ENCODE measurements around the gene AMFR. TPM values are rescaled to one million over a fixed set of nuclear protein-coding genes. Genes with fewer than 3 reads are reported as not detected.
A peak's percentile ranks its signal among the peaks of the same experiment; 100 is the strongest.

Gene AMFR
- total RNA-seq, 1 donor from 2014 or later: 66.4 TPM

- Mint-ChIP-seq H3K36me3 (ENCODE audit: low read depth) (peaks cover 17% of the 10 kb centered on the region), H3K27me3 (ENCODE audit: low read depth) (no peaks in the 10 kb centered on the region), H3K9me3 (no peaks in the 10 kb centered on the region), H3K4me3 (no peak overlapping the region), H3K4me1 (no peaks in the 10 kb centered on the region), H3K27ac (ENCODE audit: unreplicated experiment) (no peak overlapping the region)
- no peak for DNase-seq (ENCODE audit: low read depth, low spot score)
- TF ChIP-seq CTCF (conservative IDR thresholded peaks at IDR 0.05): no peak
Observed at GRCh38 chr16:56466344-56466743, 41.0 kb upstream of the AMFR start.

DNA sequence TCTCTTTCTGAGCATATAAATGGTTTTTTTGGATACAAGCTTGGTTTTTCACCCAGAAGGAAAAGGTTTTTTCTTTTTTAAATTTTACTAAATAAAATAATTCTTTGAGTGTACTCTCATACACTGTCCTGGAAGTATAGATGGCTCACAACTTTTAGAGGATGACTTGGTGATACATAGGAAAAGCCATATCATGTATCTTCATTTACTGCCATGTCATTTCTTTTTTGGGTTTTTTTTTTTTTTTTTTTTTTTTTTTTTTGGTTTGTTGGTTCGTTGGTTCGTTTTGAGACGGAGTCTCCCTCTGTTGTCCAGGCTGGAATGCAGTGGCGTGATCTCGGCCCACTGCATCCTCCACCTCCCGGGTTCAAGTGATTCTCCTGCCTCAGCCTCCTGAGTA, 37.8 kb upstream of the AMFR start:
- Mint-ChIP-seq H3K27ac (ENCODE audit: unreplicated experiment) (no peak overlapping the region), H3K27me3 (ENCODE audit: low read depth) (no peaks in the 10 kb centered on the region), H3K4me1 (no peaks in the 10 kb centered on the region), H3K4me3 (no peak overlapping the region), H3K36me3 (ENCODE audit: low read depth) (peaks cover 10% of the 10 kb centered on the region), H3K9me3 (no peaks in the 10 kb centered on the region)
- no peak for TF ChIP-seq CTCF (conservative IDR thresholded peaks at IDR 0.05)
- no peak for DNase-seq (ENCODE audit: low read depth, low spot score)

DNA sequence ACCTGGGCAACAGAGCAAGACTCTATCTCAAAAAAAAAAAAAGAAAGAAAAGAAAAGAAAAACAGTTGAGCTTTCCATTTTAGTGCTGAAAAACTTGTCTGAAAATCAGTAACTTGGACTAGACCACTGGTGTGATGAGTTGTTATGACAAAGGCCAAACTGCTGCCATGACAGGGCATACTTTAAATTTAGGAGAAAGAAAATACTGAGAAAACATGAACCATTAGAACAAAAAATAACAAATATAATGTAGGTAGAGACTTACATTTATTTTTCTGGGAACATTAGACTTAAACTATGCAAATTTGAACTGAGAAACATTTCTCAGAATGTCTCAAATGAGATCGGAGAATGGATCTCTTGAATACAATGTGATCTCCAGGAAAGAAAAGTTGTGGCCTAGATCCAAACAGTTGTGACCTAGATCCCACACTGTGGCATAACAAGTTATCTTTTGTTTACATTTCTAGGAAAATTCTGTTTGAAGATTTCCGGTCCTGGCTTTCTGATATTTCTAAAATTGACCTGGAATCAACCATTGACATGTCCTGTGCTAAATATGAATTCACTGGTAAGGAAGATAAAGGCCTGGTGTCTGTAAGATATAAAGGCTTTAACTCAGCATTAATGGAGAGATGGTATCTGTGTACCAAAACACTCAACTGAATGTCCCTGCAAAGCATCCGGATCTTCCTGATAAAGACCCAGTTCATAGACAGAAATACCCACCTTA, 36.9 kb upstream of the AMFR start:
- TF ChIP-seq CTCF (conservative IDR thresholded peaks at IDR 0.05): no peak
- no peak overlapping the region for H3K4me3 Mint-ChIP-seq
- H3K4me1 Mint-ChIP-seq: no peaks in the 10 kb centered on the region
- no peaks in the 10 kb centered on the region for H3K27me3 Mint-ChIP-seq (ENCODE audit: low read depth)
- H3K36me3 Mint-ChIP-seq (ENCODE audit: low read depth): peaks cover 10% of the 10 kb centered on the region
- no peaks in the 10 kb centered on the region for H3K9me3 Mint-ChIP-seq
- H3K27ac Mint-ChIP-seq (ENCODE audit: unreplicated experiment): no peak overlapping the region
- no peak for DNase-seq (ENCODE audit: low read depth, low spot score)

DNA sequence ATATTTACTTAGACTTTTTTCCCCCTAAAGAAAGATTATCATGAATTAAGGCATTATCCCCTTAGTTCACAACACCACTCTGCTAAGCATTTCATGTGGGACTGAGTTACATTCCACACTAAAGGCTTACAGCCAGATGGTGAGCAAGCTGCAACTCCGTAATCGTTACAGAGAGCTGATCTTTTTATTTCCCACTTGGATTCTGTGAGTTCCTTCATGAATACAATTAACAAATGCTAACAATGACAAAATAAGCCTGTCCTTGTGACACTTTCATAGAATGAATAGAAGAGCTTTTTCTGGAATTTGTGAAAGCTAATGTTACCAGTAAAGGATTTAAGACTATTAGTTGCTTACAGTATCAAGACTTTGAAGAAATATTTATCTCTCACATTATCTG, 34.8 kb upstream of the AMFR start:
- peaks cover 10% of the 10 kb centered on the region for H3K36me3 Mint-ChIP-seq (ENCODE audit: low read depth)
- no peak overlapping the region for H3K27ac Mint-ChIP-seq (ENCODE audit: unreplicated experiment)
- H3K4me3 Mint-ChIP-seq: no peak overlapping the region
- DNase-seq (ENCODE audit: low read depth, low spot score): no peak
- no peaks in the 10 kb centered on the region for H3K9me3 Mint-ChIP-seq
- no peaks in the 10 kb centered on the region for H3K4me1 Mint-ChIP-seq
- no peaks in the 10 kb centered on the region for H3K27me3 Mint-ChIP-seq (ENCODE audit: low read depth)
- no peak for TF ChIP-seq CTCF (conservative IDR thresholded peaks at IDR 0.05)

DNA sequence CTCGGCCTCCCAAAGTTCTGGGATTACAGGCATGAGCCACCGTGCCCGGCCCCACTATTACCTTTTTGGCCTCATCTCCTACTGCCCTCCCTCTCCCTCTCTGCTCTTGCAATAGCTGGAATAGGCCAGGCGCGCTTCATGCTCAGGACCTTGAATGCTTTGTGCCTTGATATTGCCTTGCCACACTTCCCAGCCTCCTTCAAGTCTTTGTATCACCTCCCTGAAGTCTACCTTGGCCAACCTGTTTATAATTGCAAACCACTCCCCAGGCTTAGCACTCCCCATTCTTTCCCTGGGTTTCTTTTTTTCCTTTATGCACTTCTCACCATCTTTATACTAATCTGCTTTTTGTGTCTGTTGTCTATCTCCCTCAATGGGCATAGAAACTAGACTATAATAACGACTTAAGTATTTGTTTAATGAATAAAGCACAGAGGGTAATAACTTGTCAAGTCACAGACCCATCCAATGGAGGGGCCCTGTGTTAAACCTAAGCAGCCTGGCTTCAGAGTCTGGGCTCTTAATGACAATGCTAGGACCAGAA, 32.7 kb upstream of the AMFR start:
- Mint-ChIP-seq H3K4me1 (no peaks in the 10 kb centered on the region), H3K9me3 (no peaks in the 10 kb centered on the region), H3K4me3 (peak overlapping the region; percentile 13), H3K27ac (ENCODE audit: unreplicated experiment) (no peak overlapping the region), H3K36me3 (ENCODE audit: low read depth) (peaks cover 14% of the 10 kb centered on the region), H3K27me3 (ENCODE audit: low read depth) (no peaks in the 10 kb centered on the region)
- no peak for TF ChIP-seq CTCF (conservative IDR thresholded peaks at IDR 0.05)
- no peak for DNase-seq (ENCODE audit: low read depth, low spot score)
